Muscle of leg (tissue), 11 donors: ENCODE results near the gene SCT. TPM values are rescaled to one million over a fixed set of nuclear protein-coding genes. Genes with fewer than 3 reads are reported as not detected.

ENCODE experiments used
- DNase-seq: peaks from one replicate; pipeline ENCODE4 v3.0.0; 2013
- H3K27ac ChIP-seq: one replicate; pipeline ENCODE4 v1.5.1; 2013; ENCODE audit warnings: mild to moderate bottlenecking, low read length, control low read depth
- H3K27me3 ChIP-seq: one replicate; pipeline ENCODE4 v1.6.1; 2013; ENCODE audit warnings: low read length; ENCODE audit not compliant: control insufficient read depth, insufficient read depth
- H3K36me3 ChIP-seq: one replicate; pipeline ENCODE4 v1.6.1; 2013; ENCODE audit warnings: low read length; ENCODE audit not compliant: control insufficient read depth, insufficient read depth
- H3K4me1 ChIP-seq: one replicate; pipeline ENCODE4 v1.6.1; 2013; ENCODE audit warnings: low read length; ENCODE audit not compliant: control insufficient read depth, insufficient read depth
- H3K4me3 ChIP-seq: one replicate; pipeline ENCODE4 v1.5.1; 2013; ENCODE audit warnings: low read length, control low read depth
- H3K9me3 ChIP-seq: replicated peaks from 2 replicates; pipeline ENCODE4 v1.6.1; 2013; ENCODE audit warnings: low read depth, low read length; ENCODE audit not compliant: control insufficient read depth
- WGBS: methylation state at CpG from one replicate; pipeline ENCODE4 v1.1.5; 2013; ENCODE audit warnings: missing lambda C conversion rate; ENCODE audit not compliant: insufficient coverage; 5-methylcytosine and 5-hydroxymethylcytosine counted together
- polyA plus RNA-seq, 8 donors: library from polyadenylated mRNA; unstranded; fragments of 120-200 nt; gene quantifications; one replicate each; pipeline versions ENCODE4 v1.2.1 to v1.2.3, GENCODE V29; 2013; ENCODE audit warnings: inconsistent platforms in 1 of 8, low replicate concordance in 1 of 8; ENCODE audit not compliant: insufficient read length in 8 of 8, insufficient read depth in 1 of 8
- total RNA-seq: library from RNA; stranded (reverse); fragments of 120-200 nt; gene quantifications from one replicate; pipeline ENCODE4 v1.2.4, GENCODE V29; 2013

SCT gene
- total and polyA plus RNA-seq, 9 donors: 37.0 to 126 (median 63.6) TPM

- H3K27ac ChIP-seq: no peak overlapping the region
These were observed 10.9 kb upstream of the SCT start for GRCh38 chr11:637593-638521.

GRCh38 chr11:637333-637592 lies 10.3 kb upstream of the SCT start:
- no peak overlapping the region for H3K27ac ChIP-seq
- H3K27me3 ChIP-seq: peaks cover 63% of the 10 kb centered on the region
- peaks cover 4% of the 10 kb centered on the region for H3K36me3 ChIP-seq
- 2% methylated on average over 34 of the region's 34 CpGs for WGBS
- DNase-seq: no peak
- H3K4me3 ChIP-seq: no peak overlapping the region
- H3K9me3 ChIP-seq: no peaks in the 10 kb centered on the region
- H3K4me1 ChIP-seq: peaks cover 28% of the 10 kb centered on the region

More at GRCh38 chr11:637593-638521, 10.9 kb upstream of the SCT start:
- Histone ChIP-seq H3K36me3 (peaks cover 6% of the 10 kb centered on the region), H3K27me3 (peaks cover 64% of the 10 kb centered on the region), H3K4me1 (peaks cover 28% of the 10 kb centered on the region), H3K4me3 (no peak overlapping the region), H3K9me3 (no peaks in the 10 kb centered on the region)
- 14% methylated on average over 48 of the region's 55 CpGs for WGBS
- DNase-seq: no peak

GRCh38 chr11:636511-637332 lies 9.7 kb upstream of the SCT start, which contains the start of gene DRD4:
DRD4 (plus strand) TSS chr11:637269; CDS start chr11:637305, 36 bp downstream.
- H3K27ac ChIP-seq: no peak within 1 kb of the TSS
- H3K4me3 ChIP-seq: no peak within 1 kb of the TSS
- DNase-seq: no peak
- no peaks in the 10 kb centered on the region for H3K9me3 ChIP-seq
- 6% methylated on average over 99 of the region's 100 CpGs for WGBS
- H3K27me3 ChIP-seq: peaks cover 63% of the 10 kb centered on the region
- peaks cover 28% of the 10 kb centered on the region for H3K4me1 ChIP-seq
- H3K36me3 ChIP-seq: no peaks in the 10 kb centered on the region

GRCh38 chr11:635945-636510 lies 9.0 kb upstream of the SCT start:
- H3K4me3 ChIP-seq: no peak overlapping the region
- WGBS: 54% methylated on average over 20 of the region's 22 CpGs
- no peak overlapping the region for H3K27ac ChIP-seq
- no peaks in the 10 kb centered on the region for H3K36me3 ChIP-seq
- peaks cover 58% of the 10 kb centered on the region for H3K27me3 ChIP-seq
- DNase-seq: no peak
- no peaks in the 10 kb centered on the region for H3K9me3 ChIP-seq
- peaks cover 28% of the 10 kb centered on the region for H3K4me1 ChIP-seq

- Histone ChIP-seq H3K27me3 (peaks cover 41% of the 10 kb centered on the region), H3K27ac (no peak overlapping the region), H3K36me3 (no peaks in the 10 kb centered on the region), H3K4me1 (peaks cover 15% of the 10 kb centered on the region), H3K9me3 (no peaks in the 10 kb centered on the region), H3K4me3 (no peak overlapping the region)
- WGBS: no CpG with 5 or more reads among the region's 5 CpGs
- no peak for DNase-seq
These were observed 3.9 kb upstream of the SCT start for GRCh38 chr11:630871-631270.

GRCh38 chr11:629237-629583 lies 2.2 kb upstream of the SCT start:
- H3K36me3 ChIP-seq: no peaks in the 10 kb centered on the region
- 32% methylated on average over 6 of the region's 10 CpGs for WGBS
- peak; percentile 45 for DNase-seq
- H3K27me3 ChIP-seq: peaks cover 45% of the 10 kb centered on the region
- H3K27ac ChIP-seq: peak overlapping the region; percentile 82
- H3K4me1 ChIP-seq: peaks cover 30% of the 10 kb centered on the region
- H3K4me3 ChIP-seq: no peak overlapping the region
- no peaks in the 10 kb centered on the region for H3K9me3 ChIP-seq

GRCh38 chr11:628056-628455 lies 1.1 kb upstream of the SCT start:
- Histone ChIP-seq H3K27ac (peak overlapping the region; percentile 82), H3K9me3 (no peaks in the 10 kb centered on the region), H3K4me1 (peaks cover 29% of the 10 kb centered on the region), H3K27me3 (peaks cover 56% of the 10 kb centered on the region), H3K36me3 (peaks cover 4% of the 10 kb centered on the region), H3K4me3 (no peak overlapping the region)
- no peak for DNase-seq
- 88% methylated on average over 26 of the region's 31 CpGs for WGBS

- Histone ChIP-seq H3K9me3 (no peaks in the 10 kb centered on the region), H3K4me1 (peaks cover 28% of the 10 kb centered on the region), H3K27me3 (peaks cover 56% of the 10 kb centered on the region), H3K36me3 (peaks cover 4% of the 10 kb centered on the region), H3K27ac (no peak overlapping the region), H3K4me3 (no peak overlapping the region)
- 16% methylated on average over 7 of the region's 28 CpGs for WGBS
- no peak for DNase-seq
These were observed 261 bp upstream of the SCT start for GRCh38 chr11:627308-627576.

GRCh38 chr11:625636-626268 lies 1.2 kb downstream of the SCT start:
- WGBS: 44% methylated on average over 19 of the region's 22 CpGs
- peak overlapping the region; percentile 51 for H3K27ac ChIP-seq
- H3K9me3 ChIP-seq: no peaks in the 10 kb centered on the region
- no peak for DNase-seq
- peaks cover 4% of the 10 kb centered on the region for H3K36me3 ChIP-seq
- peaks cover 56% of the 10 kb centered on the region for H3K27me3 ChIP-seq
- H3K4me3 ChIP-seq: peak overlapping the region; percentile 39
- peaks cover 28% of the 10 kb centered on the region for H3K4me1 ChIP-seq
